Muscle of arm (tissue), 12 donors: Measurements from ENCODE around the gene BRSK1. TPM values are rescaled to one million over a fixed set of nuclear protein-coding genes. Genes with fewer than 3 reads are reported as not detected.

ENCODE experiments used
- DNase-seq: peaks from one replicate; pipeline ENCODE4 v3.0.0-alpha.2; 2013
- polyA plus RNA-seq, 12 donors: library from polyadenylated mRNA; unstranded; fragments of 120-200 nt; gene quantifications; one replicate each; pipeline ENCODE4 v1.2.1, GENCODE V29; 2013; ENCODE audit not compliant: insufficient read length in 12 of 12

The BRSK1 gene
- polyA plus RNA-seq, 12 donors = 5.9 to 24.6 (median 6.9) TPM; not detected in 1

GRCh38 chr19:55301459-55302317 is 17.9 kb downstream of the BRSK1 start:
- DNase-seq = peak; percentile 90

GRCh38 chr19:55302318-55302703 is 18.5 kb downstream of the BRSK1 start:
- DNase-seq = no peak

- no peak for DNase-seq
Measured at GRCh38 chr19:55303477-55303876, 19.7 kb downstream of the BRSK1 start.

GRCh38 chr19:55304279-55304978 is 20.6 kb downstream of the BRSK1 start:
- DNase-seq = no peak

GRCh38 chr19:55304980-55305379 is 21.2 kb downstream of the BRSK1 start:
- DNase-seq = no peak

GRCh38 chr19:55305491-55305890 is 21.7 kb downstream of the BRSK1 start:
- no peak for DNase-seq

GRCh38 chr19:55305983-55306562 is 22.3 kb downstream of the BRSK1 start:
- DNase-seq = no peak

- DNase-seq = no peak
Measured at GRCh38 chr19:55306712-55307111, 22.9 kb downstream of the BRSK1 start.

- DNase-seq = no peak
Measured at GRCh38 chr19:55308281-55308680, 24.5 kb downstream of the BRSK1 start.

- DNase-seq = no peak
Measured at GRCh38 chr19:55309448-55309847, 25.7 kb downstream of the BRSK1 start.

GRCh38 chr19:55310498-55310897 is 26.7 kb downstream of the BRSK1 start:
- DNase-seq = no peak

- DNase-seq = no peak
Measured at GRCh38 chr19:55311397-55311796, 27.6 kb downstream of the BRSK1 start.

- DNase-seq = no peak
Measured at GRCh38 chr19:55311797-55312196, 28.0 kb downstream of the BRSK1 start.

- DNase-seq = no peak
Measured at GRCh38 chr19:55312621-55313512, 29.1 kb downstream of the BRSK1 start.

- no peak for DNase-seq
Measured at GRCh38 chr19:55314396-55314795, 30.6 kb downstream of the BRSK1 start.

- no peak for DNase-seq
Measured at GRCh38 chr19:55315956-55316525, 32.2 kb downstream of the BRSK1 start.

GRCh38 chr19:55316646-55317045 is 32.8 kb downstream of the BRSK1 start:
- no peak for DNase-seq

- no peak for DNase-seq
Measured at GRCh38 chr19:55319785-55320184, 36.0 kb downstream of the BRSK1 start.

- no peak for DNase-seq
Measured at GRCh38 chr19:55320844-55321419, 37.1 kb downstream of the BRSK1 start.

- no peak for DNase-seq
Measured at GRCh38 chr19:55321466-55322137, 37.8 kb downstream of the BRSK1 start.
